Measurements from ENCODE around the gene RGS3. TPM values are rescaled to one million over a fixed set of nuclear protein-coding genes. Genes with fewer than 3 reads are reported as not detected.

The RGS3 gene
- total RNA-seq, 1 donor from 2014 or later, result 92.5 TPM

DNA sequence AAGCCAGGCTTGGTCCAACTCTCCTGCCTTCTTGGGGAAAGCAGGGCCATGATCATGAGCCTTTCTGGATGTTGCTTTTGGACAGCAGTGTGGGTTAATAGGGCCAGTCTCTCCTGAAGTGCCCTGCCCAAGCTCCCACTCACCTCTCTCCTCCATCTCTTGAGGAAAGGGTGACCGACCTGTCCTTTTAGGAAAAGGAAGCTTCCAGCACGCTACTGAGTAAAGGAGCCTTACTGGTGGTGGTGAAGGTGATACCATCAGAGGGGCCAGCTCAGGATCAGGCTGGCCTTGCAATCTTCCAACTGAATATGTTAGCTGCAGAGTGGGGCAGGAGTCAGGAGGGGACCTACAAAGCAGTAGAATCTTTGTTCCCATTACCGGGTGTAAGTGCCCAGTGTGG is 2.2 kb upstream of the RGS3 start:
- Mint-ChIP-seq H3K4me3 (ENCODE audit: unreplicated experiment) (no peak overlapping the region), H3K27ac (ENCODE audit: unreplicated experiment) (no peak overlapping the region), H3K9me3 (ENCODE audit: unreplicated experiment) (peaks cover 5% of the 10 kb centered on the region), H3K36me3 (ENCODE audit: low read depth, unreplicated experiment) (no peaks in the 10 kb centered on the region), H3K27me3 (ENCODE audit: low read depth, unreplicated experiment) (peaks cover 49% of the 10 kb centered on the region), H3K4me1 (ENCODE audit: low read depth, unreplicated experiment) (peaks cover 3% of the 10 kb centered on the region)
- no peak overlapping the region for H2AFZ ChIP-seq (ENCODE audit: low read depth, low read length)
- no peak overlapping the region for H3K27ac ChIP-seq (ENCODE audit: low read depth, low read length)
- peaks cover 9% of the 10 kb centered on the region for H3K4me1 ChIP-seq (ENCODE audit: insufficient read depth, low read length)
- H3K4me2 ChIP-seq (ENCODE audit: low read length), result no peak overlapping the region
- no peaks in the 10 kb centered on the region for H4K20me1 ChIP-seq (ENCODE audit: insufficient read depth, low read length)
- H3K79me2 ChIP-seq (ENCODE audit: insufficient read depth, low read length), result no peaks in the 10 kb centered on the region
- H3K9ac ChIP-seq (ENCODE audit: low read length), result no peak overlapping the region
- H3K9me3 ChIP-seq (ENCODE audit: insufficient read depth, low read depth, low read length), result no peaks in the 10 kb centered on the region
- H3K27me3 ChIP-seq (ENCODE audit: insufficient read depth, low read length), result peaks cover 13% of the 10 kb centered on the region
- no peak for TF ChIP-seq CTCF (IDR thresholded peaks at IDR 0.05; ENCODE audit: insufficient read depth, low read depth, low read length)
- no peak for TF ChIP-seq EZH2 (IDR thresholded peaks at IDR 0.05; ENCODE audit: insufficient read depth, low read length)
- FAIRE-seq (no peak), DNase-seq (ENCODE audit: low read depth) (no peak)
- no peaks in the 10 kb centered on the region for H3K36me3 ChIP-seq (ENCODE audit: insufficient read depth, low read length)
- H3K4me3 ChIP-seq (ENCODE audit: insufficient read depth, low read depth, low read length), result no peak overlapping the region

GRCh38 chr9:113461943-113462342 is 1.6 kb upstream of the RGS3 start:
- FAIRE-seq (no peak), DNase-seq (ENCODE audit: low read depth) (no peak)
- Histone ChIP-seq H3K9ac (ENCODE audit: low read length) (no peak overlapping the region), H3K9me3 (ENCODE audit: insufficient read depth, low read depth, low read length) (no peaks in the 10 kb centered on the region), H2AFZ (ENCODE audit: low read depth, low read length) (no peak overlapping the region), H3K36me3 (ENCODE audit: insufficient read depth, low read length) (no peaks in the 10 kb centered on the region), H3K79me2 (ENCODE audit: insufficient read depth, low read length) (no peaks in the 10 kb centered on the region), H3K27me3 (ENCODE audit: insufficient read depth, low read length) (peaks cover 13% of the 10 kb centered on the region), H3K4me2 (ENCODE audit: low read length) (no peak overlapping the region), H3K4me3 (ENCODE audit: insufficient read depth, low read depth, low read length) (no peak overlapping the region), H4K20me1 (ENCODE audit: insufficient read depth, low read length) (no peaks in the 10 kb centered on the region), H3K27ac (ENCODE audit: low read depth, low read length) (no peak overlapping the region), H3K4me1 (ENCODE audit: insufficient read depth, low read length) (peaks cover 7% of the 10 kb centered on the region)
- no peak overlapping the region for H3K4me3 Mint-ChIP-seq (ENCODE audit: unreplicated experiment)
- peaks cover 50% of the 10 kb centered on the region for H3K27me3 Mint-ChIP-seq (ENCODE audit: low read depth, unreplicated experiment)
- TF ChIP-seq CTCF (IDR thresholded peaks at IDR 0.05; ENCODE audit: insufficient read depth, low read depth, low read length), result no peak
- H3K4me1 Mint-ChIP-seq (ENCODE audit: low read depth, unreplicated experiment), result no peaks in the 10 kb centered on the region
- no peaks in the 10 kb centered on the region for H3K36me3 Mint-ChIP-seq (ENCODE audit: low read depth, unreplicated experiment)
- no peak overlapping the region for H3K27ac Mint-ChIP-seq (ENCODE audit: unreplicated experiment)
- H3K9me3 Mint-ChIP-seq (ENCODE audit: unreplicated experiment), result peaks cover 5% of the 10 kb centered on the region

GRCh38 chr9:113462781-113463286 is 693 bp upstream of the RGS3 start:
- DNase-seq (ENCODE audit: low read depth) (no peak), FAIRE-seq (no peak)
- H3K4me3 Mint-ChIP-seq (ENCODE audit: unreplicated experiment), result no peak overlapping the region
- H3K36me3 Mint-ChIP-seq (ENCODE audit: low read depth, unreplicated experiment), result no peaks in the 10 kb centered on the region
- H3K4me1 Mint-ChIP-seq (ENCODE audit: low read depth, unreplicated experiment), result no peaks in the 10 kb centered on the region
- peaks cover 7% of the 10 kb centered on the region for H3K4me1 ChIP-seq (ENCODE audit: insufficient read depth, low read length)
- H3K27ac ChIP-seq (ENCODE audit: low read depth, low read length), result no peak overlapping the region
- no peak overlapping the region for H2AFZ ChIP-seq (ENCODE audit: low read depth, low read length)
- TF ChIP-seq EZH2 (IDR thresholded peaks at IDR 0.05; ENCODE audit: insufficient read depth, low read length) (no peak), CTCF (IDR thresholded peaks at IDR 0.05; ENCODE audit: insufficient read depth, low read depth, low read length) (no peak)
- no peaks in the 10 kb centered on the region for H4K20me1 ChIP-seq (ENCODE audit: insufficient read depth, low read length)
- no peak overlapping the region for H3K27ac Mint-ChIP-seq (ENCODE audit: unreplicated experiment)
- H3K4me3 ChIP-seq (ENCODE audit: insufficient read depth, low read depth, low read length), result no peak overlapping the region
- no peaks in the 10 kb centered on the region for H3K79me2 ChIP-seq (ENCODE audit: insufficient read depth, low read length)
- peaks cover 50% of the 10 kb centered on the region for H3K27me3 Mint-ChIP-seq (ENCODE audit: low read depth, unreplicated experiment)
- peaks cover 13% of the 10 kb centered on the region for H3K27me3 ChIP-seq (ENCODE audit: insufficient read depth, low read length)
- peaks cover 5% of the 10 kb centered on the region for H3K9me3 Mint-ChIP-seq (ENCODE audit: unreplicated experiment)
- peak overlapping the region; percentile 81 for H3K4me2 ChIP-seq (ENCODE audit: low read length)
- no peaks in the 10 kb centered on the region for H3K36me3 ChIP-seq (ENCODE audit: insufficient read depth, low read length)
- no peaks in the 10 kb centered on the region for H3K9me3 ChIP-seq (ENCODE audit: insufficient read depth, low read depth, low read length)
- H3K9ac ChIP-seq (ENCODE audit: low read length), result no peak overlapping the region

All from astrocyte (in vitro differentiated cells and primary cell).